Adrenal gland (tissue), 5 donors: ENCODE measurements around the gene LYZ.

Source experiments
- CTCF ChIP-seq, 6 experiments: fragments of 450-650 bp in 4 of 6; fragments of 200-600 bp in 2 of 6; sonication (generic) in 1 of 6; IDR thresholded peaks; 1 replicate in 5 of 6; 2 replicates in 1 of 6; pipeline versions ENCODE4 v1.5.1 to v1.8.0; 2016 to 2021; ENCODE audit warnings: antibody characterized with exemption in 6 of 6, mild to moderate bottlenecking in 2 of 6, moderate library complexity in 1 of 6
- POLR2A ChIP-seq, 2 donors: fragments of 450-650 bp; IDR thresholded peaks; one replicate each; pipeline ENCODE4 v1.6.1; 2017; ENCODE audit warnings: antibody characterized with exemption in 2 of 2, mild to moderate bottlenecking in 2 of 2, moderate library complexity in 1 of 2
- donor health status: DM: no; HTN: no; CAD: no.

GRCh38 chr12:69350002-69350626, 1.9 kb downstream of the LYZ start:
- no peak for TF ChIP-seq POLR2A (IDR thresholded peaks at IDR 0.05)
- TF ChIP-seq CTCF (IDR thresholded peaks at IDR 0.05), result no peak
